Osteocyte (in vitro differentiated cells): ENCODE results near the gene COPS6. TPM values are rescaled to one million over a fixed set of nuclear protein-coding genes. Genes with fewer than 3 reads are reported as not detected.

ENCODE experiments used
- DNase-seq: peaks from one replicate; pipeline ENCODE4 v3.0.0; 2021; ENCODE audit warnings: mixed read lengths; ENCODE audit not compliant: unreplicated experiment; ENCODE audit errors: extremely low spot score
- H3K27ac Mint-ChIP-seq: one replicate; pipeline ENCODE4 v1.8.0; 2021; ENCODE audit warnings: mild to moderate bottlenecking, mixed read lengths; ENCODE audit not compliant: unreplicated experiment
- H3K27me3 Mint-ChIP-seq: one replicate; pipeline ENCODE4 v1.8.0; 2021; ENCODE audit warnings: mixed read lengths; ENCODE audit not compliant: unreplicated experiment
- H3K36me3 Mint-ChIP-seq: one replicate; pipeline ENCODE4 v1.8.0; 2021; ENCODE audit warnings: mixed read lengths; ENCODE audit not compliant: unreplicated experiment
- H3K4me1 Mint-ChIP-seq: one replicate; pipeline ENCODE4 v1.8.0; 2021; ENCODE audit warnings: mixed read lengths; ENCODE audit not compliant: unreplicated experiment
- H3K4me3 Mint-ChIP-seq: one replicate; pipeline ENCODE4 v1.8.0; 2021; ENCODE audit warnings: mild to moderate bottlenecking, moderate library complexity, mixed read lengths; ENCODE audit not compliant: unreplicated experiment
- H3K9me3 Mint-ChIP-seq: one replicate; pipeline ENCODE4 v1.8.0; 2021; ENCODE audit warnings: mixed read lengths; ENCODE audit not compliant: unreplicated experiment
- total RNA-seq: library from RNA; stranded (reverse); gene quantifications from 2 replicates; pipeline ENCODE4 v1.2.1, GENCODE V29; 2021
- TF ChIP-seq, protein P1 (sequence below): fragments of 200-600 bp; sonication (generic); IDR thresholded peaks from 2 replicates; pipeline ENCODE4 v1.5.0; 2021; ENCODE audit warnings: antibody characterized with exemption, mild to moderate bottlenecking, moderate library complexity

The COPS6 gene
- total RNA-seq, 1 donor from 2014 or later = 93.7 TPM

DNA sequence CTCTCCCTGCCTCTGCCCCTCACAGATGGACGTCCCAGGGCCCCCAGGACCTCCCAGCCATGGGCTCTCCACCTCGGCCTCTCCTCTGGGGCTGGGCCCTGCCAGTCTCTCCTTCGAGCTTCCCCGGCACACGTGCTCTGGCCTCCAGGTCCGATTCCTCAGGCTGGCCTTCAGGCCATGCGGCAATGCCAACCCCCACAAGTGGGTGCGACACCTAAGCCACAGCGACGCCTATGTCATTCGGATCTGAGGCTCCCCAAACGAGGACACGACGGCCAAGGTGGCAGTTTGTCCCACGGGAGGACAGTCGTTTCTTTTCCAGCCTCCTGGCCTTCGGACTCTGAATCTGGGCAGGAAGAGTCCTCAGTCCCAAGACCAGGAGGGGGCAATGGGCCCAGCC is 17.9 kb downstream of the COPS6 start:
- H3K4me3 Mint-ChIP-seq = no peak overlapping the region
- H3K4me1 Mint-ChIP-seq = peaks cover 10% of the 10 kb centered on the region
- H3K27me3 Mint-ChIP-seq = no peaks in the 10 kb centered on the region
- TF ChIP-seq, protein P1, sequence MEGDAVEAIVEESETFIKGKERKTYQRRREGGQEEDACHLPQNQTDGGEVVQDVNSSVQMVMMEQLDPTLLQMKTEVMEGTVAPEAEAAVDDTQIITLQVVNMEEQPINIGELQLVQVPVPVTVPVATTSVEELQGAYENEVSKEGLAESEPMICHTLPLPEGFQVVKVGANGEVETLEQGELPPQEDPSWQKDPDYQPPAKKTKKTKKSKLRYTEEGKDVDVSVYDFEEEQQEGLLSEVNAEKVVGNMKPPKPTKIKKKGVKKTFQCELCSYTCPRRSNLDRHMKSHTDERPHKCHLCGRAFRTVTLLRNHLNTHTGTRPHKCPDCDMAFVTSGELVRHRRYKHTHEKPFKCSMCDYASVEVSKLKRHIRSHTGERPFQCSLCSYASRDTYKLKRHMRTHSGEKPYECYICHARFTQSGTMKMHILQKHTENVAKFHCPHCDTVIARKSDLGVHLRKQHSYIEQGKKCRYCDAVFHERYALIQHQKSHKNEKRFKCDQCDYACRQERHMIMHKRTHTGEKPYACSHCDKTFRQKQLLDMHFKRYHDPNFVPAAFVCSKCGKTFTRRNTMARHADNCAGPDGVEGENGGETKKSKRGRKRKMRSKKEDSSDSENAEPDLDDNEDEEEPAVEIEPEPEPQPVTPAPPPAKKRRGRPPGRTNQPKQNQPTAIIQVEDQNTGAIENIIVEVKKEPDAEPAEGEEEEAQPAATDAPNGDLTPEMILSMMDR = no peak
- no peaks in the 10 kb centered on the region for H3K9me3 Mint-ChIP-seq
- no peak overlapping the region for H3K27ac Mint-ChIP-seq
- no peak for DNase-seq
- peaks cover 22% of the 10 kb centered on the region for H3K36me3 Mint-ChIP-seq

DNA sequence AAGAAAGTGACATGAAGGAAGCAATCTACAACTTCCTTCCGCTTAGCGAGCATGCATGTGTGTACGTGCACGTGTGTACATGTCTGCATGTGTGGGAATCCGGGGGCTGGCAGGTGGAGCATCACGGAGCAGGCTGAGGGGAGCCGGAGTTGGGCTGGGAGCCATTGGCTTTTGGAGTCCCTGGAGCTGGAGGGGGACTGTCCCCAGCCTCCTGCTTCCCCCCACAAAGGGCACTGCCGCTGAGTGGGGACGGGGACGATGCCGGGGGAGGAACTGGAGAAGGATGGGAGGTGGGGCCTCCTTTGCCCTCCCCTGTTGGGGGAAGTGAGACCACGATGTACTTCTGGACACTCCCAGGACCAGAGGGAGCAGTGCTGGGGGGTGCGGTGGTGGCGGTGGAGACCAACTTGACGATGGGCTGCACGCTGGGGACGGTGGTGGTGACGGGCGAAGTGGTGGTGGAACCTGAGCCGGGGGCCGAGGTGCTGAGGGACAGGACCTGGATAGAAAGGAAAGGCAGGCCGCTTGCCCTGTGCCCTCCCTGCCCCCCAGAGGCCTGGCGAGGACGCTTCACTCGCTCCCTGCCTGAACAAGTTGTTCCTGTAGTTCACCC is 18.5 kb downstream of the COPS6 start:
- Mint-ChIP-seq H3K4me1 (peaks cover 10% of the 10 kb centered on the region), H3K36me3 (peaks cover 22% of the 10 kb centered on the region), H3K9me3 (no peaks in the 10 kb centered on the region)

DNA sequence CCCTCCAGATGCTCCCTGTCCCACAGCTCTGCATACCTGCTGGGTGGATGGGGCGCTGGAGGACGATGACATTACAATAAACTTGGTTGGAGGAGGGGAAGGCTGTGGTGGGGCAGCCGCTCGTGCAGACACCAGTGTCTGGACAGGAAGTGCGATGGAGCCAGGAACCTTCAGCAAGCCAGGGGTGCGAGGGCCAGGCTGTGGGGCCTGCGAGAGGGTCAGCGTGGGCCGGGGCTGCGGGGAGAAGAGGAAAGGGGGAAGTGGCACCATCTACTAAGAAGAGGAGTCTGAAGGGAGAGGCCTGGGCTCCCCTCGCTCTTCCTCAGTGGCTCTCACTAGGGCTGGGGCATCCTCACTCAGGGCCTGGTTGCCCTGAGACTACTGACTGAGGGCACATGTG is 19.1 kb downstream of the COPS6 start:
- Mint-ChIP-seq H3K27me3 (no peaks in the 10 kb centered on the region), H3K36me3 (peaks cover 22% of the 10 kb centered on the region), H3K27ac (no peak overlapping the region), H3K9me3 (no peaks in the 10 kb centered on the region), H3K4me1 (peaks cover 5% of the 10 kb centered on the region), H3K4me3 (no peak overlapping the region)
- DNase-seq = no peak
- TF ChIP-seq, protein P1 = no peak

More for the DNA sequence above, 18.5 kb downstream of the COPS6 start:
- H3K27ac Mint-ChIP-seq = no peak overlapping the region
- DNase-seq = no peak
- no peak overlapping the region for H3K4me3 Mint-ChIP-seq
- no peaks in the 10 kb centered on the region for H3K27me3 Mint-ChIP-seq
- TF ChIP-seq, protein P1 = no peak

DNA sequence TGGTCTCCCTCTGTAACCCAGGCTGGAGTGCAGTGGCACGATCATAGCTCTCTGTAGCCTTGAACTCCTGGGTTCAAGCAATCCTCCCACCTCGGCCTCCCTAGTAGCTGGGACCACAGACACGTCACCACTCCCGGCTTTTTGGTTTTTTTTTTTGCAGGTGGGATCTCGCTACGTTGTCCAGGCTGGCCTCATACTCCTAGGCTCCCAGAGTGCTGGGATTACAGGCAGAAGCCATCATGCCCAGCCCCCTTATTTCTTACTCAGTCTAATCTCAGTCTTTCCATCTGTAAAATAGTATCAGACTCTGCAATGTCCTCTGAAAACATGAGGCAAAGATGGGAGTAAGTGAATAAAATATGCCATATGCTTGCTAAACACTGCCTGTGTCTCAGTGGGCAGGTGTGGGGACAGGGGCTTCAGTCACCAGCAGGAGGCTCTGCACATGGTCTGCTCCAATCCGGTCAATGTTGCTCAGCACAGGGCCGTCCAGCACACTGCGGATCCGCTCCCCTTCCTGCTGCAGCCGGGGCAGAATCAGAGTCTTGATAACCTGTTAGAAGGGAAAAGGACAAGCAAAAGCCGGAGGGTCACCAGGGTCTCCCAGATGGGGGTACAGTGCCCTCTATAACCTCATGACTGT is 20.9 kb downstream of the COPS6 start:
- TF ChIP-seq, protein P1 = peak; percentile 7
- no peaks in the 10 kb centered on the region for H3K27me3 Mint-ChIP-seq
- peaks cover 23% of the 10 kb centered on the region for H3K36me3 Mint-ChIP-seq
- H3K4me3 Mint-ChIP-seq = no peak overlapping the region
- no peaks in the 10 kb centered on the region for H3K4me1 Mint-ChIP-seq
- no peaks in the 10 kb centered on the region for H3K9me3 Mint-ChIP-seq
- H3K27ac Mint-ChIP-seq = no peak overlapping the region
- no peak for DNase-seq

DNA sequence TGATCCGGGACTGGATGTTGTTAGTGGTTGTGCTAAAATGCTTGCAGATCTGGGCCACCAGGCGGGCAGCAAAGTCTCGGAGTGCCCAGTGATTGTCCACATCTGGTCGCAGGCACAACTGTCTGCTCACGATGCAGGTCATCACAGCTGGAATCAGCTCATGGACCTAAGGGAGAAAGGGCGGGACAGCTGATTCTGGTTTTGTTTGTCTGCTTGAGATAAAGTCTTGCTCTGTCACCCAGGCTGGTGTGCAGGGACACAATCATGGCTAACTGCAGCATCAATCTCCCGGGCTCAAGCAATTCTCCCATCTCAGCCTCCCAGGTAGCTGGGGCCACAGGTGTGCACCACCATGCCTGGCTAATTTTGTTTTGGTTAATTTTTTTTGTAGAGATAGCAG is 22.4 kb downstream of the COPS6 start:
- Mint-ChIP-seq H3K9me3 (no peaks in the 10 kb centered on the region), H3K4me3 (no peak overlapping the region), H3K27me3 (no peaks in the 10 kb centered on the region), H3K27ac (no peak overlapping the region), H3K36me3 (peaks cover 21% of the 10 kb centered on the region), H3K4me1 (no peaks in the 10 kb centered on the region)
- TF ChIP-seq, protein P1 = no peak
- DNase-seq = no peak
